Breast epithelium (tissue), 4 donors: ENCODE measurements around the gene CD163L1. TPM values are rescaled to one million over a fixed set of nuclear protein-coding genes. Genes with fewer than 3 reads are reported as not detected.

Source experiments
- DNase-seq, 2 donors: peaks; one replicate each; pipeline ENCODE4 v3.0.0-alpha.2; 2019; ENCODE audit warnings: low spot score in 2 of 2
- H3K27ac ChIP-seq, 2 donors: fragments of 200-600 bp; sonication (generic) in 1 of 2; one replicate each; pipeline ENCODE4 v1.5.1; 2016 to 2019; ENCODE audit warnings: mild to moderate bottlenecking in 1 of 2
- H3K27me3 ChIP-seq, 2 donors: fragments of 200-600 bp; sonication (generic) in 1 of 2; one replicate each; pipeline versions ENCODE4 v1.5.1 to v1.6.0; 2017 to 2019; ENCODE audit warnings: control low read depth in 1 of 2, mild to moderate bottlenecking in 1 of 2
- H3K36me3 ChIP-seq: fragments of 200-600 bp; one replicate; pipeline ENCODE4 v1.5.1; 2019
- H3K4me1 ChIP-seq, 2 donors: fragments of 200-600 bp; sonication (generic); one replicate each; pipeline ENCODE4 v1.5.1; 2016 to 2019; ENCODE audit warnings: control low read depth in 1 of 2
- H3K4me3 ChIP-seq, 3 donors: fragments of 200-600 bp; sonication (generic); 1 replicate in 2 of 3; 2 replicates in 1 of 3; pipeline ENCODE4 v1.5.1; 2016 to 2019; ENCODE audit warnings: mild to moderate bottlenecking in 3 of 3, moderate library complexity in 2 of 3
- H3K9me3 ChIP-seq, 2 donors: fragments of 200-600 bp; sonication (generic) in 1 of 2; one replicate each; pipeline ENCODE4 v1.5.1; 2016 to 2019; ENCODE audit warnings: control low read depth in 1 of 2
- POLR2A ChIP-seq: fragments of 450-650 bp; IDR thresholded peaks from one replicate; pipeline ENCODE4 v1.6.1; 2016; ENCODE audit warnings: antibody characterized with exemption, mild to moderate bottlenecking, moderate library complexity
- POLR2AphosphoS5 ChIP-seq, 3 donors: sonication (generic); formaldehyde crosslinking; IDR thresholded peaks; one replicate each; pipeline ENCODE4 v1.6.1; 2017; ENCODE audit warnings: antibody characterized with exemption in 3 of 3
- intact Hi-C: fragments of 100-400 bp; cut with DNase I; formaldehyde crosslinking; loops from one replicate; pipeline ENCODE4 v1.15.1; 2023; ENCODE audit warnings: low total_unique reads
- total RNA-seq, 3 donors: library from RNA; depleted of rRNA; stranded (reverse); fragments of >200 nt; gene quantifications; one replicate each; pipeline ENCODE4 v1.1.0, GENCODE V29; 2016
- TF ChIP-seq, protein P1 (sequence below), 3 donors: fragments of 450-650 bp; IDR thresholded peaks; one replicate each; pipeline ENCODE4 v1.5.1; 2016 to 2017; ENCODE audit warnings: antibody characterized with exemption in 3 of 3, mild to moderate bottlenecking in 3 of 3, moderate library complexity in 3 of 3

The CD163L1 gene
- 10 to 100 TPM in 1 of 3 donors, 1 to 10 TPM in 1, under 1 TPM in 1; 0.33 to 14.9 (median 3.5) TPM for total RNA-seq

- TF ChIP-seq, protein P1, sequence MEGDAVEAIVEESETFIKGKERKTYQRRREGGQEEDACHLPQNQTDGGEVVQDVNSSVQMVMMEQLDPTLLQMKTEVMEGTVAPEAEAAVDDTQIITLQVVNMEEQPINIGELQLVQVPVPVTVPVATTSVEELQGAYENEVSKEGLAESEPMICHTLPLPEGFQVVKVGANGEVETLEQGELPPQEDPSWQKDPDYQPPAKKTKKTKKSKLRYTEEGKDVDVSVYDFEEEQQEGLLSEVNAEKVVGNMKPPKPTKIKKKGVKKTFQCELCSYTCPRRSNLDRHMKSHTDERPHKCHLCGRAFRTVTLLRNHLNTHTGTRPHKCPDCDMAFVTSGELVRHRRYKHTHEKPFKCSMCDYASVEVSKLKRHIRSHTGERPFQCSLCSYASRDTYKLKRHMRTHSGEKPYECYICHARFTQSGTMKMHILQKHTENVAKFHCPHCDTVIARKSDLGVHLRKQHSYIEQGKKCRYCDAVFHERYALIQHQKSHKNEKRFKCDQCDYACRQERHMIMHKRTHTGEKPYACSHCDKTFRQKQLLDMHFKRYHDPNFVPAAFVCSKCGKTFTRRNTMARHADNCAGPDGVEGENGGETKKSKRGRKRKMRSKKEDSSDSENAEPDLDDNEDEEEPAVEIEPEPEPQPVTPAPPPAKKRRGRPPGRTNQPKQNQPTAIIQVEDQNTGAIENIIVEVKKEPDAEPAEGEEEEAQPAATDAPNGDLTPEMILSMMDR (IDR thresholded peaks at IDR 0.05), result no peak
- TF ChIP-seq POLR2AphosphoS5 (IDR thresholded peaks at IDR 0.05), result no peak
- TF ChIP-seq POLR2A, result no peak
- DNase-seq, result no peak
- H3K36me3 ChIP-seq, result no peaks in the 10 kb centered on the region
- no peak within 1 kb of the TSS for H3K27ac ChIP-seq
- intact Hi-C loops, result no loop called here
- no peaks in the 10 kb centered on the region for H3K27me3 ChIP-seq
- H3K9me3 ChIP-seq, result peaks cover 0 to 2% of the 10 kb centered on the region in 2 donors
- H3K4me1 ChIP-seq, result no peaks in the 10 kb centered on the region
- no peak within 1 kb of the TSS for H3K4me3 ChIP-seq
Observed at GRCh38 chr12:7444076-7444475, at the start of gene CD163L1. Gene CD163L1, minus strand, starts transcription at chr12:7444153. Its CDS starts 26 bp downstream, at chr12:7444127.

DNA sequence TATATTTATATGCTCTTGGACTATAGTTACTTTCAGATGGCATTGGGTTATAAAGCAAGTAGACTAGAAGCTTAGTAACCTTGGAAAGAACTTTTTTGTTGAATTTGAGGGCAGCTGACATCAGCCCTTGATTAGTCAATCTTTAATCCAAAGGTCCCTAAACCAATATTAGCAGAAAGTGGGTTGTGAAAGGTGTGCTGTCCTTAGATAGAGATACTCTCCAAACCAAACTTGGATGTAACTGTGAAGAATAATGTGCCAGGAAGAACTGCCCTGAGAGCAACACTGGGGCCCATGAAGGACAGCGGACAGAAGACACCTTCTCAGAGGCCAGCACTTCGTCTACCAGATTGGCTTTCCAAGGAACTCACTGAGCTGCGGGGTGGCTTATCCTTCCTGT, 49.1 kb upstream of the CD163L1 start:
- Histone ChIP-seq H3K36me3 (peaks cover 7% of the 10 kb centered on the region), H3K27me3 (no peaks in the 10 kb centered on the region), H3K27ac (no peak overlapping the region), H3K9me3 (no peaks in the 10 kb centered on the region), H3K4me3 (peak overlapping the region in 1 of 3 donors; percentile 25), H3K4me1 (no peaks in the 10 kb centered on the region)
- no peak for TF ChIP-seq POLR2AphosphoS5 (IDR thresholded peaks at IDR 0.05)
- TF ChIP-seq, protein P1 (IDR thresholded peaks at IDR 0.05), result no peak
- TF ChIP-seq POLR2A, result no peak
- no peak for DNase-seq
- intact Hi-C loops, result no loop called here

DNA sequence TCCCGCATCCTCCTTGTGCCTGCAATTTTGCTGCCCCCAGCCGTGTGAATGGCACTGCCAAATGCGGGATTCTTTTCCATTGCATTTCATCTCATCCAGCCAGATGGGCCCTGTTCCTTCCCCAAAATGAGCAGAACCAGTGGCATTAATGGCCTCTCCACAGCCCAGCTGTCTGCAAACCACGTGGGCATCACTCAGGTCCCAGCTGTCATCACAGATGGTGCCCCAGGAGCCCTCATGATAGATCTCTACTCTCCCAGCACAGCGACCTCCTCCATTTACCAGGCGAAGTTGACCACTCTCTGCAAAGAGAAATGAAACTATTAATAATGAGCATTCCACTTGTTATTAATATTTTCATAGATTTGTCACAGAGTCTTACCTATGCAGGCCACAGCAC, 42.6 kb upstream of the CD163L1 start:
- no peak for DNase-seq
- Histone ChIP-seq H3K36me3 (no peaks in the 10 kb centered on the region), H3K4me3 (no peak overlapping the region), H3K27me3 (no peaks in the 10 kb centered on the region), H3K4me1 (no peaks in the 10 kb centered on the region), H3K27ac (no peak overlapping the region), H3K9me3 (no peaks in the 10 kb centered on the region)
- intact Hi-C loops, result no loop called here
- no peak for TF ChIP-seq POLR2AphosphoS5 (IDR thresholded peaks at IDR 0.05)
- TF ChIP-seq, protein P1 (IDR thresholded peaks at IDR 0.05), result no peak
- no peak for TF ChIP-seq POLR2A

DNA sequence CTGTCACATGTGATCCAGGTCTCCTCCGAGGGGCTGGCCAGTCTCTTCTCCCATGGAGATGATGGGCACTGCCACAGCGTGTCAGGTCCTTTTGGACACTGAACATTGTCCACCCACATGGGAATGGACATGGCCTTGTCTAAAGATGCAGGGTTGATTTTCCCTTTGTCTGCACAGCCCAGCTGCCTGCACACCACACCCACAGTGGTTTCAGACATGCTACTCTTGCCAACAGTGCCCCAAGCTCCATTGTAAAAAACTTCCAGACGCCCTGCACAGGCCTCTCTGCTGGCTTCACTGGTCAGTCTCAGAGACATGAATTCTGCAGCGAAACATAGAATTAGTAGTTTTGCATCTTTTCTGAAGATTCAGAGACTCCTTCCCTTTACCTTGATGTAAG, 41.1 kb upstream of the CD163L1 start:
- Histone ChIP-seq H3K4me3 (no peak overlapping the region), H3K36me3 (no peaks in the 10 kb centered on the region), H3K27ac (no peak overlapping the region), H3K4me1 (no peaks in the 10 kb centered on the region), H3K27me3 (no peaks in the 10 kb centered on the region), H3K9me3 (no peaks in the 10 kb centered on the region)
- no peak for DNase-seq
- TF ChIP-seq POLR2AphosphoS5 (IDR thresholded peaks at IDR 0.05) (no peak), POLR2A (no peak)
- TF ChIP-seq, protein P1 (IDR thresholded peaks at IDR 0.05), result no peak
- intact Hi-C loops, result no loop called here

DNA sequence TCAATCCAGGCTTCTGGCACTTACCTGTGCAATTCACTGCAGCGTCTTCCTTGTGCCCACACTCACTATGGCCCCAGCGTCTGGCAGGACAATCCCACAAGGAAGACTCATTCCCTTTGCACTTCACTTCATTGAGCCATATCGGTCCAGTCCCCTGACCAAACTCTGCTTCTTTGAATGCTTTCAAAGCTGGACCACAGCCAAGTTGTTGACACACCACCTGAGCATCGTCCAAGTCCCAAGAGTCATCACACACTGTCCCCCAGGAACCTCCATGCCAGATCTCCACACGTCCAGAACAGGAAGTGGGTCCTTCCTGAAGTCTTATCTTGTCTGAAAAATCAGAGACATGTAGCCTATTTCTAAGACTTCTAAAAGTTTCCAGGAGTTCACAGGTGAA, 39.4 kb upstream of the CD163L1 start:
- Histone ChIP-seq H3K4me1 (no peaks in the 10 kb centered on the region), H3K27me3 (no peaks in the 10 kb centered on the region), H3K27ac (no peak overlapping the region), H3K36me3 (no peaks in the 10 kb centered on the region), H3K9me3 (no peaks in the 10 kb centered on the region), H3K4me3 (no peak overlapping the region)
- intact Hi-C loops, result no loop called here
- DNase-seq, result no peak
- TF ChIP-seq, protein P1 (IDR thresholded peaks at IDR 0.05), result no peak
- no peak for TF ChIP-seq POLR2A
- no peak for TF ChIP-seq POLR2AphosphoS5 (IDR thresholded peaks at IDR 0.05)
